SU-DHL-6 (cell line): ENCODE data around the gene XPNPEP2.

Experiments
- H2AFZ ChIP-seq: fragments of 200-600 bp; sonication (generic); 2 replicates; pipeline ENCODE4 v1.6.1; 2014; ENCODE audit warnings: low read depth, mild to moderate bottlenecking, moderate library complexity, mixed read lengths, antibody characterized with exemption, low read length; ENCODE audit not compliant: severe bottlenecking
- H3F3A ChIP-seq: fragments of 200-600 bp; shearing (Covaris generic); 2 replicates; pipeline ENCODE4 v1.6.0; 2016; ENCODE audit warnings: antibody characterized with exemption, mild to moderate bottlenecking; ENCODE audit not compliant: insufficient read depth
- H3K27ac ChIP-seq: fragments of 200-600 bp; sonication (generic); 2 replicates; pipeline ENCODE4 v1.5.1; 2016; ENCODE audit warnings: low read depth, mild to moderate bottlenecking, low read length, moderate library complexity, mixed read lengths
- H3K27me3 ChIP-seq: fragments of 200-600 bp; sonication (generic), shearing (Covaris generic); 2 replicates; pipeline ENCODE4 v1.6.0; 2014; ENCODE audit warnings: mild to moderate bottlenecking, low read length
- H3K36me3 ChIP-seq: fragments of 200-600 bp; sonication (generic); 2 replicates; pipeline ENCODE4 v1.6.1; 2014; ENCODE audit warnings: mild to moderate bottlenecking, low read length, mixed read lengths
- H3K4me2 ChIP-seq: fragments of 300-600, 200-600 bp; shearing (Covaris generic), sonication (generic); 2 replicates; pipeline ENCODE4 v1.6.0; 2014; ENCODE audit warnings: low read length, low read depth, mild to moderate bottlenecking; ENCODE audit not compliant: poor library complexity, severe bottlenecking
- H3K4me3 ChIP-seq: fragments of 200-600 bp; sonication (generic); 2 replicates; pipeline ENCODE4 v1.5.1; 2014; ENCODE audit warnings: antibody characterized with exemption, low read length, mild to moderate bottlenecking, mixed read lengths; ENCODE audit not compliant: insufficient read depth, poor library complexity, severe bottlenecking
- H3K79me2 ChIP-seq: fragments of 200-600 bp; sonication (generic); 2 replicates; pipeline ENCODE4 v1.6.1; 2014; ENCODE audit warnings: mild to moderate bottlenecking, low read length, moderate library complexity; ENCODE audit not compliant: insufficient read depth
- H3K9ac ChIP-seq: fragments of 200-600 bp; sonication (generic); 2 replicates; pipeline ENCODE4 v1.7.0; 2014; ENCODE audit warnings: mild to moderate bottlenecking, low read length
- H3K9me2 ChIP-seq: fragments of 200-600 bp; sonication (generic); replicated peaks from 2 replicates; pipeline ENCODE4 v1.6.1; 2014; ENCODE audit warnings: low read length; ENCODE audit not compliant: insufficient read depth
- H3K9me3 ChIP-seq: fragments of 200-600 bp; sonication (generic); 2 replicates; pipeline ENCODE4 v1.6.1; 2014; ENCODE audit warnings: low read length, mixed read lengths; ENCODE audit not compliant: insufficient read depth
- H4K20me1 ChIP-seq: fragments of 200-600 bp; sonication (generic); 2 replicates; pipeline ENCODE4 v1.6.1; 2014; ENCODE audit warnings: low read depth, mild to moderate bottlenecking, antibody characterized with exemption, low read length, moderate library complexity, mixed read lengths
- EZH2phosphoT487 ChIP-seq: fragments of 200-600 bp; sonication (generic), shearing (Covaris generic); conservative IDR thresholded peaks from 2 replicates; pipeline ENCODE4 v1.6.1; 2018; ENCODE audit warnings: mild to moderate bottlenecking, antibody characterized with exemption, low read length, moderate library complexity, mixed read lengths
- TF ChIP-seq, protein P1 (sequence below): fragments of 200-600 bp; sonication (generic); IDR thresholded peaks from one replicate; pipeline ENCODE4 v1.5.1; 2017; ENCODE audit warnings: antibody characterized with exemption, mild to moderate bottlenecking, low read length, moderate library complexity; ENCODE audit not compliant: insufficient read depth, poor library complexity, severe bottlenecking

The XPNPEP2 gene

DNA sequence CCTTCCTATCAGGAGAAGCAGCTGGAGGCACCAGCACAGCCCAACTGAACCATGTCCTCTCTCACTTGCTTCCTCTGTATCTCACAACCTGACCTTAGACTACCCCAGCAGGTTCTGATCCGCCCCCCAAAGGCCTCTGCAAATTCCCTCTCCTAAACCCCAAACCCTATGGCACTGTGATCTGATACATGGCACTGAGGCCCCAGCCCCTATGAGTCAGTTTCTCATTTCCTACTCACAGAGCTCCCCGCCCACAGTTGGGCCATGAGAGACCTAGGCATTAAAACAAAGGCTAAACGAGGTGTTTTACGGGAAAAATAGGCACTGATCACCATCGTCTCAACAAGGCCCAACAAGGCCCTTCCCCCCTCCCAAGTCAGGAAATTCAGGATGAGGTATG, 60.1 kb downstream of the XPNPEP2 start:
- H3K36me3 ChIP-seq, result no peaks in the 10 kb centered on the region
- peaks cover 35% of the 10 kb centered on the region for H3F3A ChIP-seq
- H3K27ac ChIP-seq, result no peak overlapping the region
- H3K9me2 ChIP-seq, result no peaks in the 10 kb centered on the region
- TF ChIP-seq, protein P1, sequence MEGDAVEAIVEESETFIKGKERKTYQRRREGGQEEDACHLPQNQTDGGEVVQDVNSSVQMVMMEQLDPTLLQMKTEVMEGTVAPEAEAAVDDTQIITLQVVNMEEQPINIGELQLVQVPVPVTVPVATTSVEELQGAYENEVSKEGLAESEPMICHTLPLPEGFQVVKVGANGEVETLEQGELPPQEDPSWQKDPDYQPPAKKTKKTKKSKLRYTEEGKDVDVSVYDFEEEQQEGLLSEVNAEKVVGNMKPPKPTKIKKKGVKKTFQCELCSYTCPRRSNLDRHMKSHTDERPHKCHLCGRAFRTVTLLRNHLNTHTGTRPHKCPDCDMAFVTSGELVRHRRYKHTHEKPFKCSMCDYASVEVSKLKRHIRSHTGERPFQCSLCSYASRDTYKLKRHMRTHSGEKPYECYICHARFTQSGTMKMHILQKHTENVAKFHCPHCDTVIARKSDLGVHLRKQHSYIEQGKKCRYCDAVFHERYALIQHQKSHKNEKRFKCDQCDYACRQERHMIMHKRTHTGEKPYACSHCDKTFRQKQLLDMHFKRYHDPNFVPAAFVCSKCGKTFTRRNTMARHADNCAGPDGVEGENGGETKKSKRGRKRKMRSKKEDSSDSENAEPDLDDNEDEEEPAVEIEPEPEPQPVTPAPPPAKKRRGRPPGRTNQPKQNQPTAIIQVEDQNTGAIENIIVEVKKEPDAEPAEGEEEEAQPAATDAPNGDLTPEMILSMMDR, result no peak
- TF ChIP-seq EZH2phosphoT487, result no peak
- no peak overlapping the region for H2AFZ ChIP-seq
- H4K20me1 ChIP-seq, result no peaks in the 10 kb centered on the region
- no peaks in the 10 kb centered on the region for H3K79me2 ChIP-seq
- H3K4me2 ChIP-seq, result no peak overlapping the region
- H3K27me3 ChIP-seq, result no peaks in the 10 kb centered on the region
- no peak overlapping the region for H3K9ac ChIP-seq
- H3K9me3 ChIP-seq, result no peaks in the 10 kb centered on the region
- no peak overlapping the region for H3K4me3 ChIP-seq

- no peak overlapping the region for H3K4me2 ChIP-seq
- H3K27me3 ChIP-seq, result no peaks in the 10 kb centered on the region
- TF ChIP-seq EZH2phosphoT487, result no peak
- TF ChIP-seq, protein P1, result no peak
- no peaks in the 10 kb centered on the region for H3K9me2 ChIP-seq
- no peak overlapping the region for H3K4me3 ChIP-seq
- no peaks in the 10 kb centered on the region for H4K20me1 ChIP-seq
- no peak overlapping the region for H3K9ac ChIP-seq
- H3K9me3 ChIP-seq, result no peaks in the 10 kb centered on the region
- H3K27ac ChIP-seq, result no peak overlapping the region
- H3K79me2 ChIP-seq, result no peaks in the 10 kb centered on the region
- no peaks in the 10 kb centered on the region for H3K36me3 ChIP-seq
- H2AFZ ChIP-seq, result no peak overlapping the region
- peaks cover 28% of the 10 kb centered on the region; the same call in 1 of the 2 replicates for H3F3A ChIP-seq
Observed at GRCh38 chrX:129800186-129800585, 61.4 kb downstream of the XPNPEP2 start.

GRCh38 chrX:129802863-129803262, 64.1 kb downstream of the XPNPEP2 start:
- H4K20me1 ChIP-seq, result no peaks in the 10 kb centered on the region
- no peak for TF ChIP-seq EZH2phosphoT487
- TF ChIP-seq, protein P1, result no peak

GRCh38 chrX:129804806-129805205, 66.0 kb downstream of the XPNPEP2 start:
- H3K79me2 ChIP-seq, result no peaks in the 10 kb centered on the region
- H3K4me3 ChIP-seq, result no peak overlapping the region
- no peaks in the 10 kb centered on the region for H3K27me3 ChIP-seq
- H3K4me2 ChIP-seq, result no peak overlapping the region
- no peaks in the 10 kb centered on the region for H3K9me2 ChIP-seq
- no peaks in the 10 kb centered on the region for H3K36me3 ChIP-seq
- H4K20me1 ChIP-seq, result no peaks in the 10 kb centered on the region
- no peak for TF ChIP-seq EZH2phosphoT487
- TF ChIP-seq, protein P1, result no peak
- peaks cover 4% of the 10 kb centered on the region; the same call in 1 of the 2 replicates for H3F3A ChIP-seq
- no peaks in the 10 kb centered on the region for H3K9me3 ChIP-seq
- H3K27ac ChIP-seq, result no peak overlapping the region
- H3K9ac ChIP-seq, result no peak overlapping the region
- no peak overlapping the region for H2AFZ ChIP-seq

More at GRCh38 chrX:129802863-129803262, 64.1 kb downstream of the XPNPEP2 start:
- Histone ChIP-seq H3K4me3 (no peak overlapping the region), H3K36me3 (no peaks in the 10 kb centered on the region), H3K27ac (no peak overlapping the region), H3K9ac (no peak overlapping the region), H3F3A (peaks cover 16% of the 10 kb centered on the region; the same call in 1 of the 2 replicates), H3K4me2 (no peak overlapping the region), H2AFZ (no peak overlapping the region), H3K27me3 (no peaks in the 10 kb centered on the region), H3K79me2 (no peaks in the 10 kb centered on the region), H3K9me3 (no peaks in the 10 kb centered on the region), H3K9me2 (no peaks in the 10 kb centered on the region)
